Measurements from ENCODE around the gene UBE2S.

DNA sequence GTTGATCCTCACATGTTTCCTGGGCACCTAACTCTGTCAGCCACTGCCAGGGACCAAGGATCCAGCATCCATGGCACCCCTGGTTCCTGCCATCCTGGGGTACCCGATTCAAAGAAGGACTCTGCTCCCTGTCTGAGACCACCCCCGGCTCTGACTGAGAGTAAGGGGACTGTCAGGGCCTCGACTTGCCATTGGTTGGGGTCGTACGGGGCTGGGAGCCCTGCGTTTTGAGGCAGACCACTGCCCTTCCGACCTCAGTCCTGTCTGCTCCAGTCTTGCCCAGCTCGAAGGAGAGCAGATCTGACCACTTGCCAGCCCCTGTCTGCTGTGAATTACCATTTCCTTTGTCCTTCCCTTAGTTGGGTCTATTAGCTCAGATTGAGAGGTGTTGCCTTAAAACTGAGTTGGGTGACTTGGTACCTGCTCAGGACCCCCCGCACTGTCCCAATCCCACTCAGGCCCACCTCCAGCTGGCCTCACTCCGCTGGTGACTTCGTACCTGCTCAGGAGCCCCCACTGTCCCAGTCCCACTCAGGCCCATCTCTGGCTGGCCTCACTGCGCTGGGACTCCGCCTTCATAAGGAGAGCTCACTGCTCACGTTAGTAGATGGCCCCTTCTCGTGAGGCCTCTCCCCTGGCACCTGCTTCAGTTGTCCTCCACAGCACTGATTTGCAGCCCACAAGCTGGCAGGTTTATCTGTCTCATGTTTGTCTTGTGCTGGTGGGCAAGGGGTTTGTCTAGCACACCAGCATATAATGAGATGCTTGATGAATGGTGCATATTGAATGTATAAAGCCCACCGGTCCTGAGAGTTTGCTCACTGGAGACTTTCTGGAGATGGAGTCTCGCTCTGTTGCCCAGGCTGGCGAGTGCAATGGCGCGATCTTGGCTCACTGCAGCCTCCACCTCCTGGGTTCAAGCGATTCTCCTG lies 17.9 kb downstream of the UBE2S start:
- TF ChIP-seq CTCF (IDR thresholded peaks at IDR 0.05) (no peak), POLR2A (IDR thresholded peaks at IDR 0.05) (no peak)
